Measurements from ENCODE around the gene GTPBP1.

Gene GTPBP1

GRCh38 chr22:38742176-38742942, 36.6 kb downstream of the GTPBP1 start:
- no peak for DNase-seq

GRCh38 chr22:38744981-38745380, 39.2 kb downstream of the GTPBP1 start:
- DNase-seq: no peak

DNA sequence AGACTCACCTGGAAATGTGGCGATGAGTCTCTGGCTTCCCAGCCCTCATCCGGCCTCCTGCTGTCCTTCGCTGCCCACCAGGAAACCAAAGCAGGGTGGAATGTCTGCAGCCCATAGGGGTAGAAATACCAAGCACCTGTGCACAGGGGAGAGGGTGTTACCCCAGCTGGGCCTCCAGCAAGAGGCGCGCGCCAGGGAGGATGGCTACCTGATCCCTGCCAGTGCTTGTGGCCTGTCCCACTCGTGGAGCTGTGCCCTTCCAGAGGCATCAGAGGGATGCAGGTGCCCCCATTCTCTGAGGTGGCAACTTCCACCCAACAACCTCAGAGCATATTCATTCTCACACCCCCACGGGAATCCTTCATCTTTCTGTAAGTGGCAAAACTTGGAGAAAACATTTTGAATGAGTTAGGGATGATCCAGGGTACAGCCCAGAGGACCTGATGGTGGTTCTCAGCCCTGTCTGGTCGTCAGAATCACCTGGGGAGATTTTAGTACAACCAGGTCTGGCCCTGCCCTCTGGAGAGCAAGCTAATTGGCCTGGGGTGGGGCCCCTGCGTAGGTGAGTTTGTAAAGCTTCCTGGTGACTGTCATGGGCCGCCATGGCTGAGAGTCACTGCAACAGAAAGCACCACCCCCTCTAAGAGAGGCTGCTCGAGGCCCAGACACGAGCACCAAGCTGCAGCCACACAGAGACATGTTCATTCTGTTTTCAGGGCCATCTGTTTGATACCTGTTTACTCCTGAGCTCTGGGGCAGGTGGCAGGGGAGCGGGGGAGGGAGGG, 40.1 kb downstream of the GTPBP1 start:
- DNase-seq: no peak

- no peak for DNase-seq
Observed at GRCh38 chr22:38748487-38749136, 42.9 kb downstream of the GTPBP1 start.

DNA sequence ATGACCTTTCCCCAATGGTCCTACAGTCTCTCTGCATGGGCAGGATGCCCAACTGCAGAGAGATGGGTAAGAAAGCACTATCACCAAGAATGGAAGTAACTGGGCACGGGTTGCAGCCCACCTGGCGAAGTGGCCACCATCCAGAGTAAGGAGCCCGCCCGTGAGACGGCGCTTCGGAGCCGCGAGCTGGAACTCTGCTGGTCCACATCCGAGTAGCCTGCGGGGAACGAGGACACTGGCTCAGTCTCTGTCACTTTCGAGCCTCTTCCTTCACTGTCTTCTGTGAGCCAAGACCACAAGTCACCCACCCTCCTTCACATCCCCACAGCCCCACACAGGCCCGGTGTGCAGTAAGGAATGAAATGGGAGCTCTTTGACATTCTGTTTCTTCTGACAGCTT, 44.4 kb downstream of the GTPBP1 start:
- no peak for DNase-seq

DNA sequence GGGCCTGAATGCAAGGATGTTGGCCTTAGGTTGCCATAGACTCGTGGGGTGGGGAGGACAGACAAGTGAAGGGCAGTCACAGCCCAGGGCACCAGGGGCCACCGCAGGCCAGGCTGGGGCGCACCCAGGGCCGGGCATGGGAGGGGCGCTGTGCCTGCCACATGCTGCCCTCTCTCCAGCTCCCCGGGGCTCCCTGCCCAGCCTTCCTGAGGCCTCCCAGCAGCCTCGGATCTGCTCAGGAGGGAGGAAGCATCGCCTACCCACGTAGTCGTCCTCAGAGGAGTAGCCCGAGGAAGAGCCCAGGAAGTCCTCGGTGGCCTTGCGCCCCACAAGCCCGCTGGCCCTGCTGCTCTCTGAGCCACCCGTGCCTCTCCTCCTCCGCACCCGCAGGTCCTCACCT, 44.9 kb downstream of the GTPBP1 start:
- DNase-seq: no peak

- no peak for DNase-seq
Observed at GRCh38 chr22:38751066-38751421, 45.3 kb downstream of the GTPBP1 start.

- peak; percentile 88 for DNase-seq
Observed at GRCh38 chr22:38751422-38752346, 45.9 kb downstream of the GTPBP1 start.

DNA sequence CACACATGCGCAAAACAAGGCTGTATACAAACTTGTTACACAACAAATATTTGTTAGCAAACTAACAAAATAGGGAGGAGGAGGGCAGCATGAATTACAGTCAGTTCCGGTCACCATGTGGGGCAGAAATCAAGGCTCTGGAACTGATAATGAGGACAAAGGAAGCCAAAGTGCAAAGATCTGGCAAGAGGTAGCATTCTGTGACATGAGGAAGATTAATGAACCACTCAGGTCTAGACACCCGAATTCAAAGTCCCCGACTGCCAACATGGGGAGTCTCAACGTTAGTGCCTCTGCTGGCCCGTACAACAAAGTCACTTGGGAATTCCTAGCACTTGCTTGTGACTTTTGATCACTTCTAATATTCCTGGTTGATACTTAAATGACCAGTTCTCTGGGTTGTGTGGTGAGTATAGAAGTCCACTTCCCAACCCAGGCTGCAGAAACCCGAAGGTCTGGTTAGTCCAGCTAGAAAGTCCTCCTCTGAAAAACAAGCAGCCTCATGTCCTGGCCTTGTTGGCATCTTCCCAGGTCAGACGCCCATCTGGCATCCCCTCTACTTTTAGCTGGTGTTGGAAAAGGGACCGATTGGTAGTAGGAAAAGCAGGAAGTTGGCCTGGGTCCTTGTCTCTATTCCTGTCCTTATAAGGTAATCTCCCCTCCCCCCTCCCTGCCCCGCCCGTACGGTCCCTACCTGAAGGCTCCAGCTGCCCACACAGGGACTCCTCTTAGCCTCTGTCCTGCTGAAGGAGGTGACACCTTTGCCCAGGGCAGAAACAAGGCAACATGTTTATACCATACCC, 48.4 kb downstream of the GTPBP1 start:
- DNase-seq: no peak

- peak; percentile 39 for DNase-seq
Observed at GRCh38 chr22:38754751-38755154, 49.0 kb downstream of the GTPBP1 start.

GRCh38 chr22:38755155-38755910, 49.6 kb downstream of the GTPBP1 start:
- DNase-seq: peak; percentile 43

DNA sequence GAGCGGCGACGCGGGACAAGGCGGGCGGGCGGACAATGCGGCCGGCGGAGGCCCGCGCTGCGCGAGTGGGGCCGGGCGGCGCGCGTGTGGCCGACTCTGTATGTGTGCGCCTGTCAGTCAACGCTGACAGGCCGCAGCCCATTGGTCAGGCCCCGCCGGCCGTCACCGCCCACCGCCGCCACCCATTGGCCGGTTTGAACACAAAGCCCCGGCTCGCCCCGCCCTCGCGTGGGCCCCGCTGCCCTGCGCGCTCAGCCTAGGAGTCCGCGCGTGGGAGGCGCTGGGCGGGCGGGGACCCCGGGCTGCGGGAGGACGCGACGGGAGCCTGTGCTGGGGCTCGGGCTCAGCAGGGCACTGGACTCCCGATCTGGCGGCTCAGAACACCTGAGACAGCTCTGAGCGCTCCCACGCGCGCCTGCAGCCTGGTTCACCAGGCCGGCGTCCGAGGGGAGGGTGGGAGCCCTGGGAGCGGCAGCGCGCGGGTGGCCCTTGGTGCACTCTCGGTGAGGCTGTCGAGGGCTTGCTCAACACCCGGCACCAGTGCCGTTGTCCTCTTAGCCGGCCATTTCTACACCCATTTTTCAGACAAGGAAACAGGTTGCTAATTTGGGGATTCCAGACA, 50.3 kb downstream of the GTPBP1 start, which contains the start of gene SUN2:
Gene SUN2 (minus strand): TSS at position 88 of the 622 bp plus-strand sequence. CDS start 3,370 bp downstream, outside the sequence.
- DNase-seq: peak; percentile 92

GRCh38 chr22:38756711-38757463, 51.1 kb downstream of the GTPBP1 start:
- DNase-seq: no peak

DNA sequence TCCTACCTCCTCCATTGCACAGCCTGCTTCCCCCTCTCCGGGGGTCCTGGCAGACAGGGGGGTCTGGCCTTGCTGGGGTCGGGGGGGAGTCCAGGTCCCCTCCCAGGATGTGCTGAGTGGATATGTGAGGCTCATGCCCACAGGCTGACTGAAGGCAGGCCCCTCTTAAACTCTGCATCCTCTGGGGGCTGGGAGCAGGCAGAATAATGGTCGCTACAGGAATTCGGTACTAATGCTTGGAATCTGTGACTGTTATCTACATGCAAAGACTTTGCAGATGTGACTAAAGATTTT, 51.7 kb downstream of the GTPBP1 start:
- no peak for DNase-seq

GRCh38 chr22:38758276-38758945, 52.7 kb downstream of the GTPBP1 start:
- peak; percentile 77 for DNase-seq

- DNase-seq: no peak
Observed at GRCh38 chr22:38759005-38759404, 53.3 kb downstream of the GTPBP1 start.

DNA sequence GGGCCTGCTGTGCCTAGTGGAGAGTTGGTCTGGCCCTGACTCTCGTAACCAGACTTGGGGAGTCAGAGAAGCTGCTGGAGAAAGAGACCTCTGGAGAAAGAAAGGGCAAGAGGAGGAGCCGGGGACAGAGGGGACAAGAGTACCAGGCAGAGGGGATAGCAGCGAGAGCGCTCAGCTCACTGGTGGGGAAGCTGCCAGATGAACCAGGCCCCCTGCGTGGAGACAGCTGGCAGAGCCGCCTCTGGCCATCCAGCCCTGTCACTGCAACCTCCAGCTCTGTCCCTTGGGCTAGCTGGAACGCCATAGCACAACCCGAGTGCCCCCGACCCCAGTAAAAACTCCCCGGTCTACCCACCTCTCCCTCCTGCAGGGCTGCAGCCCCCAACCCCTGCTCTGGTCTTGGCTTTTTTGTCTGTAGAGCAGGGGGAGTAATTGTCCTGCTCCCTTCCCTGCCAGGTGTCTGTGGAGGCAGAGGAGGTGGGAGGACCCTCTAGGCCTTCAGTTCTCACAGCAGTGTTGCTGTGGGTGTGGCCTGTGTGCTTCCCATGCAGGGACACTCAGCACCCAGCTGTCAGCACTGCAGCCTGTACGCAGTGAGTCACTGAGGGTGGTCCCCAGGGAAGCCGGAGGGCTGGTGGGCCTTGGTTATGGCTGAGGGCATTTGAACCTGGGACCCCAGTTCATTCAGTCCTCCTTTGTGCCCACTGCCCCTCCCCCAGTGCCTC, 54.9 kb downstream of the GTPBP1 start:
- no peak for DNase-seq
